HEK293 (cell line): ENCODE data around the gene ATF1.

Source experiments
- CTCF ChIA-PET: fragments of 350-600 bp; formaldehyde crosslinking; extraction: SDS; loops from one replicate; lab custom pipeline; 2021; ENCODE audit warnings: antibody characterized with exemption; lab: Yijun Ruan, JAX
- POLR2A ChIA-PET: fragments of 300-600 bp; formaldehyde crosslinking; extraction: SDS; loops from one replicate; lab custom pipeline; 2020; ENCODE audit warnings: antibody characterized with exemption, inconsistent platforms; lab: Yijun Ruan, JAX
- H3K27ac ChIP-seq: fragments of 200-500 bp; sonication (Bioruptor generic); 2 replicates; pipeline ENCODE4 v1.5.1; 2014; ENCODE audit warnings: low read depth, low read length, control low read depth, inconsistent platforms; ENCODE audit errors: extremely low read depth
- H3K36me3 ChIP-seq, 2 experiments: fragments of 200-500 bp in 1 of 2; sonication (Bioruptor generic) in 1 of 2; 1 replicate in 1 of 2; 2 replicates in 1 of 2; pipeline ENCODE4 v1.5.1; 2014 to 2017; ENCODE audit warnings: inconsistent platforms in 2 of 2, low read length in 2 of 2; ENCODE audit not compliant: control insufficient read depth in 2 of 2, insufficient read depth in 1 of 2
- H3K4me1 ChIP-seq: fragments of 200-500 bp; sonication (Bioruptor generic); 2 replicates; pipeline ENCODE4 v1.5.1; 2014; ENCODE audit warnings: mild to moderate bottlenecking, low read length, inconsistent platforms; ENCODE audit not compliant: control insufficient read depth, insufficient read depth
- H3K4me3 ChIP-seq: 2 replicates; pipeline ENCODE4 v1.5.1; 2011; ENCODE audit warnings: low read depth, mild to moderate bottlenecking, control low read depth, low read length, moderate library complexity
- H3K9me3 ChIP-seq: fragments of 200-500 bp; sonication (Bioruptor generic); 2 replicates; pipeline ENCODE4 v1.5.1; 2014; ENCODE audit warnings: low read depth, low read length, inconsistent platforms; ENCODE audit not compliant: control insufficient read depth, insufficient read depth
- KLF7 ChIP-seq: fragments of 450-650 bp; formaldehyde crosslinking; IDR thresholded peaks from 2 replicates; pipeline ENCODE4 v1.5.1; 2016; ENCODE audit warnings: missing biosample characterization, missing genetic modification characterization, borderline replicate concordance
- OSR2 ChIP-seq: fragments of 450-650 bp; formaldehyde crosslinking; IDR thresholded peaks from 2 replicates; pipeline ENCODE4 v1.5.1; 2016; ENCODE audit warnings: missing biosample characterization, missing genetic modification characterization
- PRDM10 ChIP-seq: fragments of 450-650 bp; formaldehyde crosslinking; IDR thresholded peaks from 2 replicates; pipeline ENCODE4 v1.5.1; 2016; ENCODE audit warnings: missing biosample characterization, missing genetic modification characterization
- ZBTB10 ChIP-seq: fragments of 450-650 bp; formaldehyde crosslinking; IDR thresholded peaks from 2 replicates; pipeline ENCODE4 v1.5.1; 2016; ENCODE audit warnings: missing biosample characterization, missing genetic modification characterization
- ZNF112 ChIP-seq: fragments of 450-650 bp; formaldehyde crosslinking; IDR thresholded peaks from 2 replicates; pipeline ENCODE4 v1.5.0; 2017; ENCODE audit warnings: missing biosample characterization, missing genetic modification characterization
- ZNF121 ChIP-seq: fragments of 450-650 bp; formaldehyde crosslinking; IDR thresholded peaks from 2 replicates; pipeline ENCODE4 v1.5.1; 2016; ENCODE audit warnings: missing biosample characterization, missing genetic modification characterization
- ZNF19 ChIP-seq: fragments of 450-650 bp; formaldehyde crosslinking; IDR thresholded peaks from 2 replicates; pipeline ENCODE4; 2016; ENCODE audit warnings: missing biosample characterization, missing genetic modification characterization, low read depth
- ZNF23 ChIP-seq: fragments of 450-650 bp; formaldehyde crosslinking; IDR thresholded peaks from 2 replicates; pipeline ENCODE4 v1.5.1; 2016; ENCODE audit warnings: missing biosample characterization, missing genetic modification characterization, borderline replicate concordance
- ZNF280C ChIP-seq: fragments of 450-650 bp; formaldehyde crosslinking; IDR thresholded peaks from 2 replicates; pipeline ENCODE4 v1.5.1; 2016; ENCODE audit warnings: missing biosample characterization, missing genetic modification characterization
- ZNF366 ChIP-seq: fragments of 450-650 bp; formaldehyde crosslinking; conservative IDR thresholded peaks from 2 replicates; pipeline ENCODE4 v1.5.1; 2016; ENCODE audit warnings: missing biosample characterization, missing genetic modification characterization
- ZNF37A ChIP-seq: fragments of 450-650 bp; IDR thresholded peaks from 2 replicates; pipeline ENCODE4 v1.5.1; 2018; ENCODE audit warnings: missing biosample characterization, missing genetic modification characterization
- ZNF404 ChIP-seq: fragments of 450-650 bp; formaldehyde crosslinking; IDR thresholded peaks from 2 replicates; pipeline ENCODE4 v1.5.1; 2017; ENCODE audit warnings: missing biosample characterization, missing genetic modification characterization
- ZNF416 ChIP-seq: fragments of 450-650 bp; formaldehyde crosslinking; IDR thresholded peaks from 2 replicates; pipeline ENCODE4 v1.5.1; 2016; ENCODE audit warnings: missing biosample characterization, missing genetic modification characterization
- ZNF426 ChIP-seq: fragments of 450-650 bp; formaldehyde crosslinking; IDR thresholded peaks from 2 replicates; pipeline ENCODE4 v1.5.1; 2017; ENCODE audit warnings: missing biosample characterization, missing genetic modification characterization, mild to moderate bottlenecking, inconsistent platforms, moderate library complexity
- ZNF560 ChIP-seq: fragments of 450-650 bp; formaldehyde crosslinking; IDR thresholded peaks from 2 replicates; pipeline ENCODE4 v1.5.1; 2017; ENCODE audit warnings: missing biosample characterization, missing genetic modification characterization, borderline replicate concordance
- ZNF580 ChIP-seq: fragments of 450-650 bp; formaldehyde crosslinking; IDR thresholded peaks from 2 replicates; pipeline ENCODE4 v1.5.1; 2016; ENCODE audit warnings: missing biosample characterization, missing genetic modification characterization
- ZNF621 ChIP-seq: fragments of 450-650 bp; formaldehyde crosslinking; IDR thresholded peaks from 2 replicates; pipeline ENCODE4 v1.5.1; 2017; ENCODE audit warnings: missing biosample characterization, missing genetic modification characterization
- ZNF664 ChIP-seq: fragments of 450-650 bp; formaldehyde crosslinking; IDR thresholded peaks from 2 replicates; pipeline ENCODE4 v1.5.1; 2016; ENCODE audit warnings: missing biosample characterization, missing genetic modification characterization
- ZNF707 ChIP-seq: fragments of 450-650 bp; formaldehyde crosslinking; IDR thresholded peaks from 2 replicates; pipeline ENCODE4 v1.5.1; 2016; ENCODE audit warnings: missing biosample characterization, missing genetic modification characterization
- ZNF747 ChIP-seq: fragments of 450-650 bp; formaldehyde crosslinking; IDR thresholded peaks from 2 replicates; pipeline ENCODE4 v1.5.1; 2016; ENCODE audit warnings: missing biosample characterization, missing genetic modification characterization
- ZNF76 ChIP-seq: fragments of 450-650 bp; formaldehyde crosslinking; IDR thresholded peaks from 2 replicates; pipeline ENCODE4; 2016; ENCODE audit warnings: low read depth, missing biosample characterization, missing genetic modification characterization, borderline replicate concordance

ATF1 gene

GRCh38 chr12:50776749-50777728, 13.1 kb downstream of the ATF1 start:
- CTCF ChIA-PET, result interaction anchor here (0.7 kb wide), 4 partner anchors 442 to 1473 kb away, joined by 3 to 7 read pairs (median 4); no protein-coding TSS in a partner anchor
- H3K4me1 ChIP-seq, result no peaks in the 10 kb centered on the region
- no peak overlapping the region for H3K4me3 ChIP-seq
- POLR2A ChIA-PET, result interaction anchor here (0.7 kb wide), 1 partner anchor 761 kb away, joined by 3 read pairs; no protein-coding TSS in a partner anchor
- no peaks in the 10 kb centered on the region for H3K9me3 ChIP-seq
- peaks cover 3 to 16% of the 10 kb centered on the region in 2 experiments for H3K36me3 ChIP-seq
- no peak overlapping the region for H3K27ac ChIP-seq
- no peak for TF ChIP-seq ZNF621 (tag by site-specific recombination)
- no peak for TF ChIP-seq ZNF404
- TF ChIP-seq KLF7 (tag by site-specific recombination), result no peak
- TF ChIP-seq ZNF747 (tag by site-specific recombination), result no peak
- TF ChIP-seq ZNF121 (tag by site-specific recombination), result peak; percentile 65; the same call in 1 of the 2 replicates
- TF ChIP-seq ZNF112 (tag by site-specific recombination), result no peak
- TF ChIP-seq OSR2 (tag by site-specific recombination), result no peak
- no peak for TF ChIP-seq ZBTB10 (tag by site-specific recombination)
- peak; percentile 36; the same call in 1 of the 2 replicates for TF ChIP-seq PRDM10 (tag by site-specific recombination)
- TF ChIP-seq, all 188 proteins: peak for 2

- TF ChIP-seq ZNF664, result no peak
- no peak for TF ChIP-seq ZNF76 (tag by site-specific recombination)
- no peak for TF ChIP-seq ZNF416 (tag by site-specific recombination)
- no peak for TF ChIP-seq ZNF280C (tag by site-specific recombination)
- TF ChIP-seq ZNF366 (tag by site-specific recombination), result no peak
- TF ChIP-seq ZNF560 (tag by site-specific recombination), result no peak
- no peak for TF ChIP-seq ZNF23 (tag by site-specific recombination)
- TF ChIP-seq ZNF19, result no peak
- no peak for TF ChIP-seq ZNF426 (tag by site-specific recombination)
- TF ChIP-seq ZNF707, result no peak
- TF ChIP-seq ZNF37A (tag by site-specific recombination), result no peak
- TF ChIP-seq ZNF580, result no peak
- no peak overlapping the region for H3K4me3 ChIP-seq
- ChIA-PET CTCF (interaction anchor here (0.5 to 1.4 kb wide), 4 partner anchors 46 to 483 kb away, joined by 3 to 4 read pairs (median 3); no protein-coding TSS in a partner anchor), POLR2A (no interaction called here)
- peaks cover 3 to 16% of the 10 kb centered on the region in 2 experiments for H3K36me3 ChIP-seq
- H3K9me3 ChIP-seq, result no peaks in the 10 kb centered on the region
- no peak overlapping the region for H3K27ac ChIP-seq
- no peaks in the 10 kb centered on the region for H3K4me1 ChIP-seq
Measured at GRCh38 chr12:50778663-50779590, 15.0 kb downstream of the ATF1 start.
